ENCODE measurements around the gene LRRC4B.
"Not testable (repeated sequence)": the region's sequence is repeated elsewhere in the genome, so short reads cannot be mapped to it uniquely, and the experiment has no call there.

Gene LRRC4B

GRCh38 chr19:50475736-50476223 is 92.5 kb downstream of the LRRC4B start:
- Mint-ChIP-seq H3K36me3 (ENCODE audit: low read depth) (peaks cover 33% of the 10 kb centered on the region), H3K9me3 (no peaks in the 10 kb centered on the region), H3K4me3 (peak overlapping the region; percentile 98), H3K27ac (peak overlapping the region; percentile 96), H3K27me3 (no peaks in the 10 kb centered on the region), H3K4me1 (ENCODE audit: low read depth) (peaks cover 23% of the 10 kb centered on the region)
- no peak for DNase-seq

GRCh38 chr19:50475101-50475568 is 93.1 kb downstream of the LRRC4B start:
- no peak overlapping the region for H3K4me3 Mint-ChIP-seq

GRCh38 chr19:50473336-50473735 is 94.9 kb downstream of the LRRC4B start:
- not testable (repeated sequence) for H3K27ac Mint-ChIP-seq, H3K9me3 Mint-ChIP-seq, H3K4me3 Mint-ChIP-seq, H3K27me3 Mint-ChIP-seq, DNase-seq
- Mint-ChIP-seq H3K36me3 (ENCODE audit: low read depth) (peaks cover 17% of the 10 kb centered on the region), H3K4me1 (ENCODE audit: low read depth) (peaks cover 16% of the 10 kb centered on the region)

More at GRCh38 chr19:50475101-50475568, 93.1 kb downstream of the LRRC4B start:
- no peak overlapping the region for H3K27ac Mint-ChIP-seq
- H3K4me1 Mint-ChIP-seq (ENCODE audit: low read depth), result peaks cover 23% of the 10 kb centered on the region
- DNase-seq, result no peak
- H3K36me3 Mint-ChIP-seq (ENCODE audit: low read depth), result peaks cover 30% of the 10 kb centered on the region
- no peaks in the 10 kb centered on the region for H3K9me3 Mint-ChIP-seq
- no peaks in the 10 kb centered on the region for H3K27me3 Mint-ChIP-seq

- no peak for DNase-seq
- Mint-ChIP-seq H3K9me3 (no peaks in the 10 kb centered on the region), H3K4me1 (ENCODE audit: low read depth) (no peaks in the 10 kb centered on the region), H3K4me3 (no peak overlapping the region), H3K27ac (no peak overlapping the region), H3K27me3 (peaks cover 6% of the 10 kb centered on the region), H3K36me3 (ENCODE audit: low read depth) (no peaks in the 10 kb centered on the region)
Observed at GRCh38 chr19:50468818-50469217, 99.4 kb downstream of the LRRC4B start.

- H3K4me1 Mint-ChIP-seq (ENCODE audit: low read depth), result no peaks in the 10 kb centered on the region
- H3K27me3 Mint-ChIP-seq, result peaks cover 8% of the 10 kb centered on the region
- no peaks in the 10 kb centered on the region for H3K9me3 Mint-ChIP-seq
- no peak overlapping the region for H3K27ac Mint-ChIP-seq
- no peak for DNase-seq
- no peak overlapping the region for H3K4me3 Mint-ChIP-seq
- no peaks in the 10 kb centered on the region for H3K36me3 Mint-ChIP-seq (ENCODE audit: low read depth)
Observed at GRCh38 chr19:50467566-50467965, 100.7 kb downstream of the LRRC4B start.

All from activated T-cell treated with anti-CD3 and anti-CD28 coated beads, Interleukin-2, amount 50 U/mL, for 24 hours (primary cell).